Trophoblast cell (in vitro differentiated cells and primary cell): ENCODE measurements around the gene IL31.
"Not testable (repeated sequence)": the region's sequence is repeated elsewhere in the genome, so short reads cannot be mapped to it uniquely, and the experiment has no call there.

Source experiments
- DNase-seq, 2 donors: peaks; one replicate each; pipeline ENCODE4 v3.0.0-alpha.2; 2016
- H2AFZ ChIP-seq: 2 replicates; pipeline ENCODE4 v1.6.1; 2013; ENCODE audit warnings: low read length, moderate library complexity, mild to moderate bottlenecking; ENCODE audit not compliant: insufficient read depth, poor library complexity
- H2AK5ac ChIP-seq: 2 replicates; pipeline ENCODE4 v1.6.1; 2013; ENCODE audit warnings: mild to moderate bottlenecking, low read length
- H2BK120ac ChIP-seq: 2 replicates; pipeline ENCODE4 v1.6.1; 2013; ENCODE audit warnings: low read length, mild to moderate bottlenecking, moderate library complexity; ENCODE audit not compliant: insufficient read depth, poor library complexity
- H2BK12ac ChIP-seq: 2 replicates; pipeline ENCODE4 v1.6.1; 2013; ENCODE audit warnings: mild to moderate bottlenecking, low read length, moderate library complexity
- H2BK5ac ChIP-seq: 2 replicates; pipeline ENCODE4 v1.6.1; 2013; ENCODE audit warnings: low read length, low read depth, moderate library complexity, mild to moderate bottlenecking; ENCODE audit not compliant: poor library complexity
- H3K14ac ChIP-seq: 2 replicates; pipeline ENCODE4 v1.6.1; 2013; ENCODE audit warnings: mild to moderate bottlenecking, low read length
- H3K18ac ChIP-seq: 2 replicates; pipeline ENCODE4 v1.6.1; 2013; ENCODE audit warnings: mild to moderate bottlenecking, low read length
- H3K23ac ChIP-seq: 2 replicates; pipeline ENCODE4 v1.6.1; 2013; ENCODE audit warnings: low read length
- H3K27ac ChIP-seq: 2 replicates; pipeline ENCODE4 v1.5.1; 2013; ENCODE audit warnings: low read depth, mild to moderate bottlenecking, inconsistent platforms, low read length, moderate library complexity
- H3K27me3 ChIP-seq: 2 replicates; pipeline ENCODE4 v1.6.1; 2013; ENCODE audit warnings: inconsistent platforms, mild to moderate bottlenecking, low read length, moderate library complexity; ENCODE audit not compliant: insufficient read depth
- H3K36me3 ChIP-seq, 2 experiments: 1 replicate in 1 of 2; 2 replicates in 1 of 2; pipeline ENCODE4 v1.6.1; 2013; ENCODE audit warnings: low read length in 2 of 2, mild to moderate bottlenecking in 2 of 2, moderate library complexity in 1 of 2; ENCODE audit not compliant: insufficient read depth in 2 of 2, control insufficient read depth in 1 of 2
- H3K4ac ChIP-seq: 2 replicates; pipeline ENCODE4 v1.6.1; 2013; ENCODE audit warnings: low read depth, mild to moderate bottlenecking, low read length, moderate library complexity
- H3K4me1 ChIP-seq, 2 experiments: 1 replicate in 1 of 2; 2 replicates in 1 of 2; pipeline ENCODE4 v1.6.1; 2013; ENCODE audit warnings: low read length in 2 of 2, mild to moderate bottlenecking in 2 of 2, moderate library complexity in 1 of 2; ENCODE audit not compliant: insufficient read depth in 2 of 2, control insufficient read depth in 1 of 2
- H3K4me2 ChIP-seq: 2 replicates; pipeline ENCODE4 v1.6.1; 2013; ENCODE audit warnings: inconsistent platforms, mild to moderate bottlenecking, low read length, moderate library complexity
- H3K4me3 ChIP-seq: 2 replicates; pipeline ENCODE4 v1.5.1; 2013; ENCODE audit warnings: mild to moderate bottlenecking, low read depth, low read length, inconsistent platforms
- H3K79me1 ChIP-seq: one replicate; pipeline ENCODE4 v1.6.1; 2013; ENCODE audit warnings: low read length
- H3K79me2 ChIP-seq: 2 replicates; pipeline ENCODE4 v1.6.1; 2013; ENCODE audit warnings: low read length, mild to moderate bottlenecking; ENCODE audit not compliant: control insufficient read depth, insufficient read depth, poor library complexity
- H3K9ac ChIP-seq: 2 replicates; pipeline ENCODE4 v1.6.1; 2013; ENCODE audit warnings: mild to moderate bottlenecking, low read length
- H3K9me3 ChIP-seq: 2 replicates; pipeline ENCODE4 v1.6.1; 2013; ENCODE audit warnings: low read depth, mild to moderate bottlenecking, control low read depth, inconsistent platforms, low read length; ENCODE audit not compliant: insufficient read depth
- H4K12ac ChIP-seq: 2 replicates; pipeline ENCODE4 v1.6.1; 2013; ENCODE audit warnings: low read depth, mild to moderate bottlenecking, low read length, moderate library complexity
- H4K8ac ChIP-seq: 2 replicates; pipeline ENCODE4 v1.6.1; 2013; ENCODE audit warnings: low read depth, mild to moderate bottlenecking, low read length, moderate library complexity
- H4K91ac ChIP-seq: one replicate; pipeline ENCODE4 v1.6.1; 2013; ENCODE audit warnings: low read depth, mild to moderate bottlenecking, low read length, moderate library complexity
- WGBS: extraction: QIAGEN DNeasy Blood & Tissue Kit; methylation state at CpG from one replicate; pipeline ENCODE4 v1.1.7; 2013; ENCODE audit warnings: missing lambda C conversion rate; ENCODE audit not compliant: insufficient read length, insufficient coverage; ENCODE audit errors: extremely low coverage; 5-methylcytosine and 5-hydroxymethylcytosine counted together

Gene IL31

GRCh38 chr12:122184517-122184916 is 10.5 kb upstream of the IL31 start:
- Histone ChIP-seq H3K9ac (no peak overlapping the region), H3K36me3 (no peaks in the 10 kb centered on the region), H2BK120ac (no peak overlapping the region), H3K9me3 (no peaks in the 10 kb centered on the region), H3K27ac (no peak overlapping the region), H3K18ac (no peak overlapping the region), H3K27me3 (no peaks in the 10 kb centered on the region), H2BK12ac (no peak overlapping the region), H3K79me2 (peaks cover 2% of the 10 kb centered on the region), H4K8ac (no peak overlapping the region), H3K4me2 (no peak overlapping the region), H3K4ac (no peak overlapping the region), H3K14ac (no peak overlapping the region), H3K79me1 (no peaks in the 10 kb centered on the region), H3K4me1 (peaks cover 0 to 3% of the 10 kb centered on the region in 2 experiments), H2AK5ac (no peak overlapping the region), H2AFZ (no peak overlapping the region), H3K23ac (no peak overlapping the region), H2BK5ac (no peak overlapping the region), H3K4me3 (no peak overlapping the region), H4K91ac (no peak overlapping the region), H4K12ac (no peak overlapping the region)
- no peak for DNase-seq
- no CpG with 5 or more reads among the region's 18 CpGs for WGBS

DNA sequence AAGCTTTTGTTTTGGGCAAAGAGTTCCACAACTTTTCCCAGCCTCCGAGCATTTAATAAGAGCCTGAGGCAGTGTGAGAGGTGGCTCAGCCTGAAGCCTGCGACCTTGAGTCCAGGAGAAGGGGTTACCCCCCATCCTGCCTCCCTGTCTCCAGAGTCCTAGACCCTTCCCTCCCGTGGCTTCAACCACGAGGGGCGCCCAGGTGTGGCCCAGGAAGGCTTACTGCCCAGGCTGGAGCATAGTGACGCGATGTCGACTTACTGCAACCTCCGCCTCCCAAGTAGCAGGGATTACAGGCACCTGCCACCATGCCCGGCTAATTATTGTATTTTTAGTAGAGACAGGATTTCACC is 9.5 kb upstream of the IL31 start:
- Histone ChIP-seq H4K12ac (no peak overlapping the region), H3K4me2 (peak overlapping the region; percentile 95), H3K4me3 (no peak overlapping the region), H4K91ac (no peak overlapping the region), H2BK12ac (no peak overlapping the region), H3K79me1 (no peaks in the 10 kb centered on the region), H3K9me3 (no peaks in the 10 kb centered on the region), H3K4ac (no peak overlapping the region), H3K14ac (no peak overlapping the region), H3K27ac (no peak overlapping the region), H3K79me2 (peaks cover 2% of the 10 kb centered on the region), H3K27me3 (no peaks in the 10 kb centered on the region), H3K23ac (no peak overlapping the region), H2AK5ac (no peak overlapping the region), H4K8ac (no peak overlapping the region), H3K18ac (no peak overlapping the region), H2AFZ (no peak overlapping the region), H3K4me1 (peaks cover 0 to 3% of the 10 kb centered on the region in 2 experiments), H2BK5ac (no peak overlapping the region), H3K36me3 (no peaks in the 10 kb centered on the region), H2BK120ac (no peak overlapping the region), H3K9ac (no peak overlapping the region)
- no peak for DNase-seq
- WGBS = no CpG with 5 or more reads among the region's 10 CpGs

GRCh38 chr12:122182887-122183587 is 9.0 kb upstream of the IL31 start, which contains the start of gene LRRC43:
TSS of gene LRRC43 (plus strand) at chr12:122183123. CDS start at chr12:122183145, 22 bp downstream.
- no peak within 1 kb of the TSS for H2AK5ac ChIP-seq
- H3K36me3 ChIP-seq = no peaks in the 10 kb centered on the region
- peak within 1 kb of the TSS; percentile 27 for H3K18ac ChIP-seq
- H3K79me2 ChIP-seq = peaks cover 2% of the 10 kb centered on the region
- H3K4me2 ChIP-seq = peak within 1 kb of the TSS; percentile 95
- H4K8ac ChIP-seq = peak within 1 kb of the TSS; percentile 54
- no peak within 1 kb of the TSS for H4K91ac ChIP-seq
- no peak within 1 kb of the TSS for H3K27ac ChIP-seq
- H2BK120ac ChIP-seq = no peak within 1 kb of the TSS
- peak within 1 kb of the TSS; percentile 74 for H3K4me3 ChIP-seq
- H3K23ac ChIP-seq = no peak within 1 kb of the TSS
- H3K79me1 ChIP-seq = no peaks in the 10 kb centered on the region
- H2BK12ac ChIP-seq = no peak within 1 kb of the TSS
- H2AFZ ChIP-seq = peak within 1 kb of the TSS; percentile 83
- no peak within 1 kb of the TSS for H3K9ac ChIP-seq
- H2BK5ac ChIP-seq = no peak within 1 kb of the TSS
- H3K4ac ChIP-seq = no peak within 1 kb of the TSS
- no peak within 1 kb of the TSS for H4K12ac ChIP-seq
- no CpG with 5 or more reads among the region's 63 CpGs for WGBS
- H3K14ac ChIP-seq = peak within 1 kb of the TSS; percentile 31
- H3K9me3 ChIP-seq = no peaks in the 10 kb centered on the region
- peak; percentile 90 to 95 for DNase-seq
- peaks cover 0 to 3% of the 10 kb centered on the region in 2 experiments for H3K4me1 ChIP-seq
- no peaks in the 10 kb centered on the region for H3K27me3 ChIP-seq

- WGBS = no CpG with 5 or more reads among the region's 4 CpGs
- not testable (repeated sequence) for H4K8ac ChIP-seq
Observed at GRCh38 chr12:122176473-122176872, 2.5 kb upstream of the IL31 start.

More at GRCh38 chr12:122176473-122176872, 2.5 kb upstream of the IL31 start:
- not testable (repeated sequence) for H3K14ac ChIP-seq, H3K4me2 ChIP-seq, H4K12ac ChIP-seq, H3K4me3 ChIP-seq, H3K9ac ChIP-seq, H3K18ac ChIP-seq, H2AFZ ChIP-seq, H3K27me3 ChIP-seq, H3K9me3 ChIP-seq, H3K23ac ChIP-seq, H3K79me1 ChIP-seq, H2BK12ac ChIP-seq, H2BK120ac ChIP-seq, H3K36me3 ChIP-seq, H4K91ac ChIP-seq, H3K4ac ChIP-seq, H2BK5ac ChIP-seq, DNase-seq, H3K27ac ChIP-seq, H2AK5ac ChIP-seq, H3K4me1 ChIP-seq, H3K79me2 ChIP-seq
